LNCAP (cell line): ENCODE measurements around the gene BCAT1.

ENCODE experiments used
- TF ChIP-seq, protein P1 (sequence below): fragments of 450-650 bp; IDR thresholded peaks from 2 replicates; pipeline ENCODE4 v1.5.1; 2017; ENCODE audit warnings: mild to moderate bottlenecking

BCAT1 gene

DNA sequence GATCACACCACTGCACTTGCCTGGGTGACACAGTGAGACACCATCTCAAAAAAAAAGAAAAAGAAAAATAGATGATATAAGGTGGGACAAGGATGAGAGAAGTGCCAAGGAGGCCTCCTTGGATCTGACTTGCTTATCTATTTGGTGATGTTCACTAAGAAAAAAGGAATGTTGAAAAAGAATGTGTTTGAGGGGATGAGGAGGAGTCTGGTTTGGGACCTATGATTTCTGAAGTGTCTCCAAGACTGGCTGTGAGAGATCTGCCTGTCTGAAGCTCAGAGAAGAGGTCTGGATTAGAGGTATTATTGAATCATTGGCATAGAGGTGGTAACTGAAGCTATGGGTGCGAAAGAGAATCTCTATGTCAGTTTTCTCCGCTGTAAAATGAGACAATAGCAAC, 42.8 kb downstream of the BCAT1 start:
- TF ChIP-seq, protein P1, sequence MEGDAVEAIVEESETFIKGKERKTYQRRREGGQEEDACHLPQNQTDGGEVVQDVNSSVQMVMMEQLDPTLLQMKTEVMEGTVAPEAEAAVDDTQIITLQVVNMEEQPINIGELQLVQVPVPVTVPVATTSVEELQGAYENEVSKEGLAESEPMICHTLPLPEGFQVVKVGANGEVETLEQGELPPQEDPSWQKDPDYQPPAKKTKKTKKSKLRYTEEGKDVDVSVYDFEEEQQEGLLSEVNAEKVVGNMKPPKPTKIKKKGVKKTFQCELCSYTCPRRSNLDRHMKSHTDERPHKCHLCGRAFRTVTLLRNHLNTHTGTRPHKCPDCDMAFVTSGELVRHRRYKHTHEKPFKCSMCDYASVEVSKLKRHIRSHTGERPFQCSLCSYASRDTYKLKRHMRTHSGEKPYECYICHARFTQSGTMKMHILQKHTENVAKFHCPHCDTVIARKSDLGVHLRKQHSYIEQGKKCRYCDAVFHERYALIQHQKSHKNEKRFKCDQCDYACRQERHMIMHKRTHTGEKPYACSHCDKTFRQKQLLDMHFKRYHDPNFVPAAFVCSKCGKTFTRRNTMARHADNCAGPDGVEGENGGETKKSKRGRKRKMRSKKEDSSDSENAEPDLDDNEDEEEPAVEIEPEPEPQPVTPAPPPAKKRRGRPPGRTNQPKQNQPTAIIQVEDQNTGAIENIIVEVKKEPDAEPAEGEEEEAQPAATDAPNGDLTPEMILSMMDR = no peak

DNA sequence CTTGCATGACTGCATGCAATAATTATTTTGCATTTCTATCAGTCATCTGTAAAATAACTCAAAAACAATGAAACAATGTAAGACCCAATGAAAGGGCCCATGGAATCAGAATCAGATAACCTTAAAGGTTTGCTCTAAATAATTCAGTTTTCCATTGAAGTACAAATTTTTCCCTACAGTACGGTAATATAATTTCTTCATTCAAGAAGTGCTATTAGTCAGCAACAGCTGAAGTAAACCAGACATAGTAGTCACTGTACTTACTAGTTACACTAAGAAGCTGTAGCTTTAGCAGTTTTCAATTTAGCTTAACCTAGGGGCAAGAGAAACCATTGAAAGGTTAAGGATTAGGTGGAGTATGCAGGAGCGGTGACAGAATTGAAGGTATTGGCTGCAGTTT, 43.5 kb downstream of the BCAT1 start:
- TF ChIP-seq, protein P1 = no peak

- TF ChIP-seq, protein P1 = no peak
Observed at GRCh38 chr12:24904871-24905270, 44.0 kb downstream of the BCAT1 start.

DNA sequence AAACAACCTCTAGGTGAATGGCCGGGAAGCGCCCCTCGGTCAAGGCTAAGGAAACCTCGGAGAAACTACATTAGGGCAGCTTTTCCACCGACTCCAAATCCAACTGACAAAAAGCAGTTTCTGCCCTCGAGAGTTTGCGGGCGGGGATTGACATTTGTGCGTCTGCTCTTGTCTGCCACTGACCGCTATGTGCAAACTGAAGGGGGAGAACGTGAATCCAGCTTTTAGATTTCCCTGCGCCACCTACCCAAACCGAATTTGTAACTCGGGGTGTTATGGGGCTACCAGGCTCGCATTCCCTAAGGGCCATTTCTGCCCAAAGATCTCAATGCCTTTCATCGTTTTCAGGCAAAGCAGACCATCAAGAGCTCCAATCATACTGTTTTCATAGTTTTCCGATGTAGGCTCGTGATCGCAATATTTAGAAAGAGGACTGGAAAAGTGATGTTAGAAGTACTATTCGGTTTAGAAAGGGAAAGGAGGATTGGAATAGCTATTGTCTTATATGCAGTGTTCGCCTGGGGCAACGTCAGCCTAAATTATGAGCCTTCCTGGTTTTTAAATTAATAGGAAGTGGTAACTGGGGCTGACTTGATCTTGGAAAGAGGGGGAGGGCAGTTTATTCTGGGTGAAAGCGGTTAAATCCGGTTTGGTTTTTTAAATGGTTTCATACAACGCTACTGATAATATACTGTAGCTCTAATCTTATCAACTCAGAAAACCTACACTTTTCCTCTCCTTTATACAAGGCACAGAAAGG, 45.4 kb downstream of the BCAT1 start:
- TF ChIP-seq, protein P1 = no peak

GRCh38 chr12:24902511-24903328, 46.2 kb downstream of the BCAT1 start:
- TF ChIP-seq, protein P1 = no peak

GRCh38 chr12:24901576-24902461, 47.1 kb downstream of the BCAT1 start:
- TF ChIP-seq, protein P1 = no peak

GRCh38 chr12:24900196-24900595, 48.7 kb downstream of the BCAT1 start:
- TF ChIP-seq, protein P1 = no peak
